Large intestine (tissue), 3 donors: ENCODE data around the gene ROPN1B. TPM values are rescaled to one million over a fixed set of nuclear protein-coding genes. Genes with fewer than 3 reads are reported as not detected.
"Not testable (repeated sequence)": the region's sequence is repeated elsewhere in the genome, so short reads cannot be mapped to it uniquely, and the experiment has no call there.

Experiments used
- DNase-seq, 2 donors: peaks; one replicate each; pipeline versions ENCODE4 v3.0.0 to v3.0.0-alpha.2; 2013
- H3K27ac ChIP-seq: one replicate; pipeline ENCODE4 v1.5.1; 2013; ENCODE audit warnings: low read length
- H3K27me3 ChIP-seq: 2 replicates; pipeline ENCODE4 v1.6.1; 2013; ENCODE audit warnings: low read length; ENCODE audit not compliant: control insufficient read depth, insufficient read depth
- H3K36me3 ChIP-seq: 2 replicates; pipeline ENCODE4 v1.6.1; 2013; ENCODE audit warnings: low read length; ENCODE audit not compliant: control insufficient read depth, insufficient read depth
- H3K4me1 ChIP-seq: one replicate; pipeline ENCODE4 v1.6.1; 2013; ENCODE audit warnings: low read length; ENCODE audit not compliant: control insufficient read depth, insufficient read depth
- H3K4me3 ChIP-seq: one replicate; pipeline ENCODE4 v1.5.1; 2013; ENCODE audit warnings: low read length
- H3K9me3 ChIP-seq: one replicate; pipeline ENCODE4 v1.6.1; 2013; ENCODE audit warnings: mild to moderate bottlenecking, low read depth, low read length, moderate library complexity; ENCODE audit not compliant: control insufficient read depth
- WGBS: methylation state at CpG from one replicate; pipeline ENCODE4 v1.1.5; 2013; ENCODE audit warnings: low lambda C conversion rate; ENCODE audit not compliant: insufficient coverage; 5-methylcytosine and 5-hydroxymethylcytosine counted together
- polyA plus RNA-seq: library from polyadenylated mRNA; unstranded; fragments of 120-200 nt; gene quantifications from one replicate; pipeline ENCODE4 v1.2.1, GENCODE V29; 2013

ROPN1B gene
- polyA plus RNA-seq, 1 donor, result 0.19 TPM

DNA sequence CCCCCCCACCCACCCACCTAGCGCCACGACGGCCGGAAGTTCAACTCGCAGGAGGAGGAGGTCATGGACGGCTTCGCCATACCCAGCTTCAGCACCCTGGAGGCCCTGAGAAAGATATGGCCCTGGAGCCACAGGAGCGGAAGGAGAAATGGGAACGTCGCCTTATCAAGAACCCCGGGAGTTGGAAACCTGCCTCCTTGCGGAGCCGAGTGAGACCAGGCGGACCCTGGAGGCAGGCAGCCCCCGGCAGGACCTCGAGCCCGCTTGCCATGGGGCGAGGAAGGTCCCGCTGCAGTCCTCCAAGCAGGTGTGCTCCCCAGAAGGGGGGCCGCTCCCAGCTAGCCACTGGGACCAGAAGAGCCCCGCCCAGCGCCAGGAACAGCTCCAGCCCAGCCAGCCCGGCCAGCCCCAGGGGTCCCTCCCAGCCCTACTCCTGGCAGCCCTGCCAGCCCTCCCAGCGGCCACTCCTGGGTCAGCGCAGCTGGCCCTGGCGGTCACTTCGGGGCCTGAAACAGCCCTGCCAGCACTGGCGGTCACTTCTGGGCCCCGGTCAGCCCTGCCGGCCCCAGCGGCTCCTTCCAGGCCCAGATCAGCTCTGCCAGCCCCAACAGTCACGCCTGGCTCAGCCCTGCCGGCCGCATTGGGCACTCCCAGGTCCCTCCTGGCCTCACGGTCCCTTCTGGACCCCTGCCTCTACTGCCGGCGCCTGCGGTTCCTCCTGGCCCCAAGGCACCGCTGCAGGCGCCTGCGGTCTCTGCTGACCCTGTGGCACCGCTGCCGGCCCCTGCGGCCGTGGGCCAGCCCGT lies 10.3 kb upstream of the ROPN1B start:
- Histone ChIP-seq H3K4me1 (no peaks in the 10 kb centered on the region), H3K27ac (no peak overlapping the region), H3K36me3 (no peaks in the 10 kb centered on the region), H3K4me3 (no peak overlapping the region), H3K9me3 (peaks cover 16% of the 10 kb centered on the region), H3K27me3 (peaks cover 7% of the 10 kb centered on the region)
- no CpG with 5 or more reads among the region's 46 CpGs for WGBS
- no peak for DNase-seq

DNA sequence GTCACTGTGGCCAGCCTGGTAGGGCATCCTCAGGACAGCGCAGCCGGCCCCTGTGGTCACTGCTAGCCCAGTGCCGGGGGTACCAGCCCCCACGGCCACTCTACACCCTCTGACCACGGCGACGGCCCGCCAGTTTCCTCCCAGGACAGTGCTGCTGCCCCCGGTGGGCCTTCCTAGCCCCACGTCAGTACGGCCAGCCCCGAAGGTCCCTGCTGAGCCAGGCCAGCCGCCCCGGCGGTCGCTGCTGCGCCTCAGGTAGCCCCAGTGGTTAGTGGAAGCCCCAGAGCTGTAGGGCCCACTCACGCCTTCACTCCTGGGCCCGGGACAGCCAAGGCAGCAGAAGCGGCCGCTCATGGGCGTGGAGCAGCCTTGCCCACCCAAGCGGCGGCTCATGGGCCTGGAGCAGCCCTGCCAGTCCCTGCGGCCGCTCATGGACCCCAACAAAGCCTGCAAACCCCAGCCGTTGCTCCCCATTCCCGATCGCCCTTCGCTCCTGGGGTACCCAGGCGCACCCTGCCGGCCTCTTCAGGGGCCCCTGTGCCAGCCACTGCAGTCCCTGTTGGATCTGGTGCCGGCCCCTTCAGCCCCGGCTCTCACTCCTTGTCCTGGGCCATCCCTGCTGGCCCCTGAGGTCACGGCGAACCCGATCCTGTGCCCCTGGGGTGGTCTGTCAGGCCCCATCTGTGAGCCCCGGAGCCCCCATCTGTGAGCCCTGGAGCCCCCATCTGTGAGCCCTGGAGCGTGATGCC lies 9.5 kb upstream of the ROPN1B start:
- Histone ChIP-seq H3K4me3 (no peak overlapping the region), H3K9me3 (peaks cover 16% of the 10 kb centered on the region), H3K4me1 (no peaks in the 10 kb centered on the region), H3K36me3 (no peaks in the 10 kb centered on the region), H3K27ac (no peak overlapping the region), H3K27me3 (peaks cover 10% of the 10 kb centered on the region)
- no CpG with 5 or more reads among the region's 39 CpGs for WGBS
- no peak for DNase-seq

DNA sequence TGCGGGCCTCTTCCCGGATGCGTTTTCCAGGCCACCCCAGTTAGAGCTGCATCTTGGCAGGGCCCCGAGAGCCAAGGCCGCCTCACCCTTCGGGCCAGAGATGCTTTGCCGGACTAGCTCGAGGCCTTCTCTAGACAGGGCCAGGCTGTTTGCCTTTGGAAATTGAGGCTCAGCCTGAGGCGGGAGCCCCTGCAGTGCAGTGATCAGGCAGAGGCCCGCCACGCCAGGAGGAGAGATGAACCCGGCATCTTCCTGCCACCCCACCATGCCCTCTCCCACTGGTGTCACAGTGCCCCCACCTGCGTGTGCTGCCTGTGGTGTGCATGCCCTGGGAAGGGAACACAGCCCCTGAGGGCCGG lies 8.9 kb upstream of the ROPN1B start:
- no CpG with 5 or more reads among the region's 14 CpGs for WGBS
- no peaks in the 10 kb centered on the region for H3K36me3 ChIP-seq
- peaks cover 16% of the 10 kb centered on the region for H3K9me3 ChIP-seq
- no peaks in the 10 kb centered on the region for H3K4me1 ChIP-seq
- no peak overlapping the region for H3K4me3 ChIP-seq
- H3K27me3 ChIP-seq, result peaks cover 10% of the 10 kb centered on the region
- no peak overlapping the region for H3K27ac ChIP-seq
- no peak for DNase-seq

DNA sequence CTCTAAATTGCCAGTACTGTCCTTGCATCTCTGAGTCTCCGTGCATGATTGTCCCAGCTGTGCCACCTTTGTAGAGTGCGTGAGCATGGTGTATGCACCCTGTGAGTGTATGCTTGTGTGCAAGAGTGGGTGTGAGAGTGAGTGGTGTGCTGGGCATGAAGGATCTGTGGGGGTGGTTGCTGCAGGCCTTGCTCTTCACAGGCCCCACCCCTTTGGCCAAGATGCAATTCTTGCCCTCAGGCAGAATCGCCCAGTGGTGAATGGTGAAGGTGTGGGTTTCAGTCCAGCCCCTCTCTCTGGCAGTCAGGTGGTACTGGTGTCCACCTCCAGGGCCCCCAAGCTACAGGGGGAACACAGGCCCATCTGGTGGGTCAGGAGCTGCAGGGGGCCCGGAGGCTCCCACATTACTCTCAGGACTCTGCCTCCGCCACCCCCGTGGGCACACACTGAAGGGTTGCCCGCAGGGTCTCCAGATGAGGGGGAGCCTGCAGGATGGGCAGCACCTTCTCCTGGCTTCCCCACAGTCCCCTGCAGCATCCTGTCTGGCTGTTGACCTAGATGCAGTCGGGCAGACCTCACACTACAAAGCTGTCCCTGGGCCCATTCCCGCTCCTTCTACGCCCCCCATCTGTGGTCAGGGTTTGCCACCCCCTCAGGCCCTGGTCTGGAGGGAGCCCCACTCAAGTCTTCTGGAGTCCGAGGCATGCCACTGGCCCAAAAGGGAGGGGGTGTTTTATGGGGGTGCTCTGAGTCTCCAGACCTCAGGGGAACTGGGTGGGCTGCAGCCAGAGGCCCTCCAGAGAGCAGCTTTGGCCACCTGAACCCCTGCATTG lies 8.3 kb upstream of the ROPN1B start:
- no peak for DNase-seq
- H3K27ac ChIP-seq, result no peak overlapping the region
- no CpG with 5 or more reads among the region's 11 CpGs for WGBS

DNA sequence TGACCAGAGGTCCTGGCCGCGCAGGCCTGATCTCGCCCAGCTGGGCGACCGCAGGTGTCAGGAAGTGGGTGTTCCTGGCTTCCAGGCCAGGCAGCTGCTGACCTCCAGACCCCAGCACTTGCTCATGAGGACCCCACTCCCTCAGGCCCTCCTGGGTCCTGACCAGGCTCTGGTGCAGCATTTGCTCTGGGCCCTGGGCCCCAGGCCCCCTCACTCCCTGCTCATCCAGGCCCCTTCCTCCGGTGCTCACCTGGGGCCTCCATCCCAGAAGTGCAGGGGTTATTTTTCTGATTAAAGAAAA lies 7.7 kb upstream of the ROPN1B start:
- Histone ChIP-seq H3K27me3 (peaks cover 13% of the 10 kb centered on the region), H3K9me3 (peaks cover 16% of the 10 kb centered on the region), H3K27ac (no peak overlapping the region), H3K4me3 (no peak overlapping the region), H3K4me1 (no peaks in the 10 kb centered on the region), H3K36me3 (no peaks in the 10 kb centered on the region)
- no peak for DNase-seq
- WGBS, result no CpG with 5 or more reads among the region's 6 CpGs

More for the DNA sequence above, 8.3 kb upstream of the ROPN1B start:
- peaks cover 16% of the 10 kb centered on the region for H3K9me3 ChIP-seq
- no peaks in the 10 kb centered on the region for H3K4me1 ChIP-seq
- peaks cover 10% of the 10 kb centered on the region for H3K27me3 ChIP-seq
- H3K4me3 ChIP-seq, result no peak overlapping the region
- H3K36me3 ChIP-seq, result no peaks in the 10 kb centered on the region

DNA sequence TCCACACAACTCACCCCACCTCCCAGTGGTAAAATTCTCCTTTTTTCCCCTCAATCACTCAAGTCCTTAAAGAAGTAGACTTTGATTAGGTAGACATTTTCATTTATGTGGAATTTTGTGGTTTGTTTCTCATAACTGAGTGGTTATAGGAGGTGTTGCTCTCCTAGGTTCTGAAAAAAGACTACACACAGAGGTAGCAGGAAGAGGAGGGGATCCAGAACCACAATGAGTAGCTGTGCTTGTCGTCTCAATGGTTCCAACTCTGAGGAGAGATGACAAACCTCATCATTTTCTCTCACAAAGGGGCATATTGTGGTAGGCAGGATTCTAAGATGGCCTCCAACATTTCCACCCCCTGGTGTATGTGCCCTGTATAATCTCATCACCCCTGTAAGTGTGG lies 5.1 kb upstream of the ROPN1B start:
- not testable (repeated sequence) for H3K4me1 ChIP-seq, DNase-seq, H3K27ac ChIP-seq, H3K36me3 ChIP-seq, H3K4me3 ChIP-seq
- WGBS, result no CpG with 5 or more reads among the region's 1 CpG
- H3K27me3 ChIP-seq, result peaks cover 23% of the 10 kb centered on the region
- peaks cover 11% of the 10 kb centered on the region for H3K9me3 ChIP-seq

DNA sequence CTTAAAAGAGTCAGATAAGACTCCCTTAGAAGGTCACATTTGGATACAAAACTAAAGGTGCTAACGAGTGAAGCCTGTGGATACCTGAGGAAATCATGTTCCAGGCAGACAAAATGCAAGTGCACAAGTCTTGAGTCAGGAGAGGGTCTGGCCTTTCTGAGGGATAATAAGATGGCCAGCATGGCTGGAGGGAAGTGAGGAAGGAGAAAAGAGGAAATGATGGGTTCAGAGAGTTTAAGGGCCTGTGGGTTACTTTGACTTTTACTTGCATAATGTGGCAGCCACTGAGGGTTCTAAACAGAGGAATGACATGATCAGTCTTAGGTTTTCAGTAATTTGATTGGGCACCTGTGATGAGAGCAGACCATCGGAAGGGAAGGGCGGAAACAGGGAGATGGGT lies 3.5 kb upstream of the ROPN1B start:
- H3K9me3 ChIP-seq, result no peaks in the 10 kb centered on the region
- H3K4me3 ChIP-seq, result no peak overlapping the region
- H3K4me1 ChIP-seq, result no peaks in the 10 kb centered on the region
- no peak for DNase-seq
- no peaks in the 10 kb centered on the region for H3K36me3 ChIP-seq
- whole genome bisulfite sequencing, result 100% methylated on average over 2 of the region's 3 CpGs
- peaks cover 28% of the 10 kb centered on the region for H3K27me3 ChIP-seq
- no peak overlapping the region for H3K27ac ChIP-seq

DNA sequence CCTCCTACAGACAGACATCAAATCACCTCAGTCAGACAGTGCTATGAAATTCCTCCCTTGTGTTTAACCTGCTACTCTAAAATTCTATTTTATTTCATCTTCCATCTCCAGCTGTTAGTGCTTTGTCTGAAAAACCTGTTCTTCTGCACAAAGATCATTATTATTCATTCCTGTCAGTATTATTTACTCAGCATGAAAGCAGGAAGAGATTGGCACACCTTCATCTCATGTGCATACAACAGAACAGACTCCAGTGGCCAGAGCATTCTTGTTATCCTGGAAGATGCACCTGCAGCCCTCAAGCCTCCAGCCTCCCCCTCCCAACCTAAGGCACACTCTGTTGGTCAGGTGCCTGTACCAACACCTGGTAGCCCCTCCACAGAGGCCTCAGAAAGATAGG lies 1.8 kb upstream of the ROPN1B start:
- peaks cover 3% of the 10 kb centered on the region for H3K4me1 ChIP-seq
- H3K27ac ChIP-seq, result no peak overlapping the region
- no peak overlapping the region for H3K4me3 ChIP-seq
- no peaks in the 10 kb centered on the region for H3K36me3 ChIP-seq
- no peaks in the 10 kb centered on the region for H3K9me3 ChIP-seq
- peak in 1 of 2 donors; percentile 13 for DNase-seq
- H3K27me3 ChIP-seq, result peaks cover 43% of the 10 kb centered on the region

DNA sequence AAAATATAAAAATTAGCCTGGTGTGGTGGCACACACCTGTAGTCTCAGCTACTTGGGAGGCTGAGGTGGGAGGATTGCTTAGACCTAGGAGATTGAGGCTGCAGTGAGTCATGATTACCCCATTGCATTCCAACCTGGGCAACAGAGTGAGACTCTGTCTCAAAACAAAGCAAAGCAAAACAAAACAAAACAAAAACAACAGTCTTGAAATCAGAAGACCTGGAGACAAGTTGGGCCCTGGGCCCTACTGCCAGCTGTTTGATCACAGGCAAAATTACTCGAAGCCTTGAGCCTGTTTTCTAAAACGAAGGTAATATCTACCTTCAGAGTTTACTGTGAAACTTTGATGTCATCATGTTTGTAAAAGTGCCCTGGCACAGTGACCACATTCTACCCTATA lies 857 bp upstream of the ROPN1B start:
- not testable (repeated sequence) for H3K27ac ChIP-seq, H3K9me3 ChIP-seq, DNase-seq, H3K4me3 ChIP-seq, H3K4me1 ChIP-seq, H3K36me3 ChIP-seq
- H3K27me3 ChIP-seq, result peaks cover 42% of the 10 kb centered on the region
- no CpG with 5 or more reads among the region's 2 CpGs for WGBS

DNA sequence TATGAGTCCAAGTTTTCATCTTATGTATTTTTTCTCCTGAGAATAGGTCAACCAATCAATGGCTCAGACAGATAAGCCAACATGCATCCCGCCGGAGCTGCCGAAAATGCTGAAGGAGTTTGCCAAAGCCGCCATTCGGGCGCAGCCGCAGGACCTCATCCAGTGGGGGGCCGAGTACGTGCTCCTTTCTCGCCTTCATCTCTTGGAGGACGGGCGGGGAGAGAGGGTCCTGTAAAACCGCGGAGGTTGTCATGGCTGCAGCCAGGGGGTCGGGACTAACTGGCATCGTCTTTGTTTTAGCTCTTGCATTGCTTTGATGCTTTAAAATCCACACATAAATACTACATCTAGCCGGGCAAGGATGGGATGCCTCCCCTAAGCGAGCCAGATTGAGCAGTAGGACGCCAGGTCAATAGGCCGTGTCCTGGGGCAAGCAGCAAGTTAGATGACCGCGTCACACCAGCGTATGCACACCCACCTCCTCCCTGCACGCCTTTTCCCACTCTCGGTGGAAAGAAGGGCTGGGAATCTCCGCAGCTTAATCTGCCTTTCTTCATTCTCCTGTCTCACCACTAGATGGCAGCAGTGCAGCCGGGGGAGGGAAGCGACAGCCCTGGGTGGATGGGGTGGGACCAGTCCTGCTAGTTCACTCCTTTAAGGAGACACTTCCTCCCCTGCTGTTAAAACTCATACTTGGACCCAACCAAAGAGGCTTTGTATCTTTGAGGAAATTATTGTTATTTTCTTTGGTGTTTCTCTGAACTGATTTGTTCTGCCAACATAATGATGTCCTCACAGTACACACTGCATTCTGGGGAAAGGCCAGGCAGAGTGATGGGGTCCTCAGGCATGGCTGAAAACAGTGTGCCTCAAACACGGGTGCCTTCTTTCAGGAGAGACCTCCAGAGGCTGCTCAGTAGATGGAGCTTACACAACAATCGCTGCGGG lies 3.3 kb downstream of the ROPN1B start:
- H3K27ac ChIP-seq, H3K9me3 ChIP-seq, H3K4me1 ChIP-seq, H3K36me3 ChIP-seq: not testable (repeated sequence)
- H3K27me3 ChIP-seq, result peaks cover 31% of the 10 kb centered on the region
- WGBS, result no CpG with 5 or more reads among the region's 31 CpGs
- DNase-seq, result peak in 1 of 2 donors; percentile 19
- H3K4me3 ChIP-seq, result peak overlapping the region; percentile 26
